ENCODE measurements around the gene DENND1A.
"Not testable (repeated sequence)": the region's sequence is repeated elsewhere in the genome, so short reads cannot be mapped to it uniquely, and the experiment has no call there.

The DENND1A gene

DNA sequence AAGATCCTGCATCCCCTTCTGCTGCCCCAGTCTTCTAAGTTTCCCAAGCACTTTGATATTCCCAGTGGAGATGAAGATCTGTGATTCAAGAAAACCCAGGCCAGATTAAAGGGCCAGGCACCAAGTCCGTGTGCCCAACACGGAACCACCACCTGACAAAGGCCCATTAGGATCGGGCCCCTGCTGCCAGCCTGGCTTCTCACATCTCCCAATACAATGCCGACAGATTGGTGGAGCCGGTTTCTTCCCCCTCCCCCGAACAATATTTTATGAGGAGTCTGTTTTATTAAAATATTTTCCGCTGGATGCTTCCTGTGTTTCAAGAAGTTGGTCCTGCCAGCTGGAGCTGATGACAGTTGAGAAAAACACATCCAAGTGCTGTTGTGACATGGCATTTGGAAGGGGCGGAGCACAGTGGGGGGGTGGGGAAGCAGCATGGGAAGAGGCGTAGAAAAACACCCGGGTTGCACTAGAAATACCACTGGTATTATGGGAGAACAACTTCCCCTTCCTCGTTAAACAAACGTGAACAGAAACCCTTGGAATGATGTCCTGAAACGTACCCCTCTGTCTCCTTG lies 528.9 kb downstream of the DENND1A start:
- Histone ChIP-seq H3K27me3 (ENCODE audit: control insufficient read depth, insufficient read depth, low read length) (no peaks in the 10 kb centered on the region), H3K9ac (ENCODE audit: low read depth, low read length) (no peak overlapping the region), H3K4me2 (ENCODE audit: low read length) (no peak overlapping the region), H3K4me3 (ENCODE audit: low read length) (no peak overlapping the region), H3K4me1 (ENCODE audit: control insufficient read depth, insufficient read depth, low read length) (no peaks in the 10 kb centered on the region), H3K36me3 (ENCODE audit: insufficient read depth, low read length) (no peaks in the 10 kb centered on the region), H3K9me3 (replicated peaks; ENCODE audit: low read length) (no peaks in the 10 kb centered on the region)

DNA sequence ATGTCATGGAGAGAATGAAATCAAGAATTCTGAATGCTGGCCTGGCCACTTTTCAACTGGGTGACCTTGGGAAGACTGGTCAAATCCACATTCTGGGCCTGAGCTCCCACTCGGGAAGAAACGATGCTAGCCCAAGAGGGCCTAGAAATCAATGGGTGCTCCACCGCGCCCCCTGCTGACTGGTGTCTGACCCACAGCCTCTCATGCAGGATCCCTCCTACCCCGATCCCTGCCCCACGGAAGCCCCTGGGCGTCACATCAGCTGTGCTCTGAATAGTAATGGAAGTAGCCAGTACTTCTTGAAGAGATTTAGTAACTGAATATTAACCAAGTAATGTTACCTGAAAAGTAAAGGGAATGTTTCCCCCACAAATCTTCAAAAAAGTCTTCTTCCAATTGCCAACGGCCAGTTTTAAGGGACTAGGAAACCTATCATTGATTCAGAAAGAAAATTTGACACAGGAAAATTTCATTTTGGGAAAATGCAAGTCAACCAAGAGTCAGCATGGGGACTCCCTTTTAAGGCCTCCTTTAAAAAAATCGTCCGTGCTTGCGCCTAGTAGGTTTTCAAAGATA lies 530.0 kb downstream of the DENND1A start:
- no peaks in the 10 kb centered on the region for H3K9me3 ChIP-seq (replicated peaks; ENCODE audit: low read length)
- H3K27me3 ChIP-seq (ENCODE audit: control insufficient read depth, insufficient read depth, low read length), result no peaks in the 10 kb centered on the region
- H3K4me1 ChIP-seq (ENCODE audit: control insufficient read depth, insufficient read depth, low read length), result no peaks in the 10 kb centered on the region
- no peak overlapping the region for H3K4me2 ChIP-seq (ENCODE audit: low read length)
- H3K4me3 ChIP-seq (ENCODE audit: low read length), result no peak overlapping the region
- H3K36me3 ChIP-seq (ENCODE audit: insufficient read depth, low read length), result no peaks in the 10 kb centered on the region
- H3K9ac ChIP-seq (ENCODE audit: low read depth, low read length), result no peak overlapping the region

DNA sequence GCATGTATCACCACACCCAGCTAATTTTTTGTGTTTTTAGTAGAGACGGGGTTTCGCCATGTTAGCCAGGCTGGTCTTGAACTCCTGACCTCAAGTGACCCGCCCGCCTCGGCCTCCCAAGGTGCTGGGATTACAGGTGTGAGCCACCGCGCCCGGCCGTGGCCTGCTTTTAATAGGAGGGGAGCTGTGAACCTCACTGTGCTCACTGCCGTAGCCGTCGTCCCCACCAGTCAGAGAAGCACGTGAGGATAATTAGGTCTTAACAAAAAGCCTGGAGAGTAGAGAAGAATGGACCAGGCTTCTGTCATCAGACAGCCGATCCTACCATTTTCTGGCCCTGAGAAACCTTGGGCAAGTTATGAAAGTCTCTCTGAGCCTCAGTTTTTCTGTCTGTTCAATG lies 531.0 kb downstream of the DENND1A start:
- H3K27me3 ChIP-seq (ENCODE audit: control insufficient read depth, insufficient read depth, low read length); H3K4me1 ChIP-seq (ENCODE audit: control insufficient read depth, insufficient read depth, low read length); H3K4me3 ChIP-seq (ENCODE audit: low read length); H3K36me3 ChIP-seq (ENCODE audit: insufficient read depth, low read length); H3K9me3 ChIP-seq (replicated peaks; ENCODE audit: low read length); H3K9ac ChIP-seq (ENCODE audit: low read depth, low read length); H3K4me2 ChIP-seq (ENCODE audit: low read length): not testable (repeated sequence)

DNA sequence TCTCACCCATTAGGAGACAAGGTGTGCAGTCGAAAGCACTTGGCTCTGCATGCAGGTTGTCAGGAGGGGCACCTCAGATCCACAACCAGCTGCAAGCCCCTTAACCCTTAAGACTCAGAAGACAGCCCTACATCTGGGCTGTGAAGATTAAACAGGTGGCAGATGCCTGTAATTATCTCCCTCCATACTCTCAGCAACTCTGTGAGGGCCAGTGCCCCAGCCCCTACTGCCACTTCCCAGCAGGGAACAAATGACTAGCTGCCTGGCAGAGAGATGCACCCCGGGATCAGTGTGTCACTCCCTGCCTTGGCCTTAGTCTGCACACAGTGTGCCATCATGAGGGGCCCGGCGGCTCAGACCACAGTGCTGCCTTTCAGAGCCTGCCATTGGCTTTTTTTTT lies 532.0 kb downstream of the DENND1A start:
- Histone ChIP-seq H3K36me3 (ENCODE audit: insufficient read depth, low read length) (no peaks in the 10 kb centered on the region), H3K4me3 (ENCODE audit: low read length) (no peak overlapping the region), H3K4me1 (ENCODE audit: control insufficient read depth, insufficient read depth, low read length) (no peaks in the 10 kb centered on the region), H3K27me3 (ENCODE audit: control insufficient read depth, insufficient read depth, low read length) (no peaks in the 10 kb centered on the region), H3K9ac (ENCODE audit: low read depth, low read length) (no peak overlapping the region), H3K9me3 (replicated peaks; ENCODE audit: low read length) (no peaks in the 10 kb centered on the region), H3K4me2 (ENCODE audit: low read length) (no peak overlapping the region)

DNA sequence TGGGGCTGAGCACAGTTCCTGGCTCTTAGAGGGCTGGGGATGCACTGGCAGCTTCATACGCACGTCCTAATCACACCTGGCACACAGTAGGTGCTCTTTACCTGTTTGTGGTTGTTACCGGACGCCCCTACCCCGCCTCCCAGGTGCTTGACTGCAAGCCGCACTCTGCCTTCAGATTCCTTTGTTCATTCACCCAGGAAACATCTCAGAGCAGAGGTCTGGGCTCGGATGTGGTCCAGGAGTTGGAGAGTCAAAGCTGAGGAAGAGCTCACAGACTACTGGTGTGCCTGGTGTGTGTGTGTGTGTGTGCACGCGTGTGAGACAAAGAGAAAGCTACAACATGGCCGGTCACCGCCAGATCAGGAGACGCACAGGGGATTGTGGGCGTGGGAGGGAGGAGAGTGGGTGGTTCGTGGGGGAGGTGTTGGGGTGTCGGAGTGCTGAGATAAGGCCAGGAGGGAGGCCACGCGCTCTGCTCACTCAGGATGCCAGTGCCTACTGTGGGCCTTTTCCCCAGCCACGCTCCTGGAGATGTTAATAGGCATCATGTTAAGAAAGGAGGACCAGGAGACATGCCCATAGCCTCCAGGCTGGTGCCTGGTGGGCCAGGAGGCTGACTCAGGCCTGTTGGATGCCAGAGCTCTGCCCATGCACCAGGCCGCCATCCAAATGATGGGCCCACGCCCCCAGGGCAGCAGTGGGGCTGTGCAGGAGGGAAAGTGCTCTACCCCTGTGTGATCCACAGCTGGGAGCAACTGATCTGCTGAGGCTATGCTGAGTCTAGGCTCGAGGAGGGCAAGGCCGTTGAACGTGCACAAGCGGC lies 534.0 kb downstream of the DENND1A start:
- Histone ChIP-seq H3K4me2 (ENCODE audit: low read length) (no peak overlapping the region), H3K9ac (ENCODE audit: low read depth, low read length) (no peak overlapping the region)

DNA sequence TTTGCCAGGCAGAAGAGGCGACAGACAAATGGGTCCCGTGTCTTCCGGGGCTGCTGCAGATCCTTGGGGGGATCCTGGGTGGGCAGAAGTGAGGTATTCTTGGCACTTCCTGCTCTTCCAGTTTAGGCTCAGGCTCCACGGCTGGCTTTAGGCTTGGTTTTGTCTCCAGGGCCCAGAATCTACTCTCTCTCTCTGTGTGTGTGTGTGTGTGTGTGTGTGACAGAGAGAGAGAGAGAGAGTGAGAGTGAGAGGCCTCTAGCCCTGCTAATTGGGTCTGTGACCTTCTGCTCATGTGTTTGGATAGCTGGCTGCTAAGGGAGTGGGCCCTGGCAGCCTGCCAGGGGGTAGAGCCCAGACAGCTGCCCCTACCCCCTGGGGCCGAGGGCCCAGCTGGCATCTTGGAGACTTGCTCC lies 534.6 kb downstream of the DENND1A start:
- Histone ChIP-seq H3K9ac (ENCODE audit: low read depth, low read length) (no peak overlapping the region), H3K27me3 (ENCODE audit: control insufficient read depth, insufficient read depth, low read length) (no peaks in the 10 kb centered on the region), H3K4me3 (ENCODE audit: low read length) (no peak overlapping the region), H3K36me3 (ENCODE audit: insufficient read depth, low read length) (no peaks in the 10 kb centered on the region), H3K9me3 (replicated peaks; ENCODE audit: low read length) (no peaks in the 10 kb centered on the region), H3K4me1 (ENCODE audit: control insufficient read depth, insufficient read depth, low read length) (no peaks in the 10 kb centered on the region), H3K4me2 (ENCODE audit: low read length) (no peak overlapping the region)

More for the DNA sequence above, 534.0 kb downstream of the DENND1A start:
- Histone ChIP-seq H3K9me3 (replicated peaks; ENCODE audit: low read length) (no peaks in the 10 kb centered on the region), H3K4me1 (ENCODE audit: control insufficient read depth, insufficient read depth, low read length) (no peaks in the 10 kb centered on the region), H3K36me3 (ENCODE audit: insufficient read depth, low read length) (no peaks in the 10 kb centered on the region), H3K27me3 (ENCODE audit: control insufficient read depth, insufficient read depth, low read length) (no peaks in the 10 kb centered on the region), H3K4me3 (ENCODE audit: low read length) (no peak overlapping the region)

DNA sequence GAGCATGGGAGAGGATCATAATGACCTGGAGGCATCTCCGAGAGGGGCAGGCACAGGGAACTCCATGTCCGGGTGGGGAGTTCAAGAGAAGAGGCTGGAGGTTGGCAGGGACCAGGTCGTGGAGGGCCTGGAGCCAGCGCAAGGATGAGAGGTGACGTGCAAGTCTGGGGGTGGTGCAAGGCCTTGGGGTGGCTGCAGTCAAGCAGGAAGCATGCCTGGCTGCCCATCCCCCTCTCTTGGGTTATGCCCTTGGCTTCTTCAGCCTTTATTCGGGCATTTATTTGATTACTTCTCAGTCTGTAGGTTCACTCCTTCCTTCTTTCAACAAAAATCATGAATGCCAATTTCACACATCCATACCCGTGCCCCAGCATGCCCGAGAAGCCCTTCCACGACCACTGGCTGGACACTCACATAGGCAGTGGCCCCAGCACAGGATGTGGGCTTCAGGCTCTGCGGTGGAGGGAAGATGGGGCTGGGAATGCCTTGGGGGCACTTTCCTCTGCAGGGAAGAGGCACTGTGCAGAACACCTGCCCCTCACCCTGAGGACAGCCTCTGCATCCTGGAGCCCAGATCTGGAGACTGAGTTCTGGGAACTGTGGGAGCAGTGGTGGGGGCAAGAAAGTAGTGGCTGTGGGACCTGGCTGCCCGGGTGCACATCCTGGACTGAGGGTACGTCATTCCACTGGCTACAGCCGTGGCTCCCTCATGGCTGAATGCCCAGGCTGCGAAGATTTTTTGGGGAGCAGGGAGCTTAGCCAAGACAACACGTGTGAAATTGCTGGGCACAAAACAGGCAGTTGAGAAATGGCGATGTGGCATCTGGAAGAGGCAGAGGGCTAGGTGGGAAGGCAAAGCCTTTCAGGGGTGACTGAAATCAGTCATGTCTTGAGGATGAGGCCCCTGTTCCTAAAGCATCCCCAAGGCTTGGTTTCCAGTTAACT lies 535.4 kb downstream of the DENND1A start:
- Histone ChIP-seq H3K4me2 (ENCODE audit: low read length) (no peak overlapping the region), H3K4me1 (ENCODE audit: control insufficient read depth, insufficient read depth, low read length) (no peaks in the 10 kb centered on the region), H3K36me3 (ENCODE audit: insufficient read depth, low read length) (no peaks in the 10 kb centered on the region), H3K4me3 (ENCODE audit: low read length) (no peak overlapping the region), H3K27me3 (ENCODE audit: control insufficient read depth, insufficient read depth, low read length) (no peaks in the 10 kb centered on the region), H3K9me3 (replicated peaks; ENCODE audit: low read length) (no peaks in the 10 kb centered on the region), H3K9ac (ENCODE audit: low read depth, low read length) (no peak overlapping the region)

DNA sequence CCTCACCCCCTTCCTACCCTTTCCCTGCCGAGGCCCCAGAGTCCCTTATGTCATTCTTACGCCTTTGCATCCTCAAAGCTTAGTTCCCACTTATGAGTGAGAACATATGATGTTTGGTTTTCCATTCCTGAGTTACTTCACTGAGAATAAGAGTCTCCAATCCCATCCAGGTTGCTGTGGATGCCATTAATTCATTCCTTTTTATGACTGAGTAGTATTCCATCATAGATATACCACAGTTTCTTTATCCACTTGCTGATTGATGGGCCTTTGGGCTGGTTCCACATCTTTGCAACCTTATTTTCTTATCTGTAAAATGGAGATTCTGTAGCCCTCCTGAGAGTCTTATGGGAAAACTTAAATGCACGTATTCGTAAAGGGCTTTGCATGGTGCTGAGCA lies 537.1 kb downstream of the DENND1A start:
- Histone ChIP-seq H3K4me3 (ENCODE audit: low read length) (no peak overlapping the region), H3K36me3 (ENCODE audit: insufficient read depth, low read length) (no peaks in the 10 kb centered on the region), H3K9me3 (replicated peaks; ENCODE audit: low read length) (no peaks in the 10 kb centered on the region), H3K9ac (ENCODE audit: low read depth, low read length) (no peak overlapping the region), H3K4me1 (ENCODE audit: control insufficient read depth, insufficient read depth, low read length) (no peaks in the 10 kb centered on the region), H3K27me3 (ENCODE audit: control insufficient read depth, insufficient read depth, low read length) (no peaks in the 10 kb centered on the region), H3K4me2 (ENCODE audit: low read length) (no peak overlapping the region)

DNA sequence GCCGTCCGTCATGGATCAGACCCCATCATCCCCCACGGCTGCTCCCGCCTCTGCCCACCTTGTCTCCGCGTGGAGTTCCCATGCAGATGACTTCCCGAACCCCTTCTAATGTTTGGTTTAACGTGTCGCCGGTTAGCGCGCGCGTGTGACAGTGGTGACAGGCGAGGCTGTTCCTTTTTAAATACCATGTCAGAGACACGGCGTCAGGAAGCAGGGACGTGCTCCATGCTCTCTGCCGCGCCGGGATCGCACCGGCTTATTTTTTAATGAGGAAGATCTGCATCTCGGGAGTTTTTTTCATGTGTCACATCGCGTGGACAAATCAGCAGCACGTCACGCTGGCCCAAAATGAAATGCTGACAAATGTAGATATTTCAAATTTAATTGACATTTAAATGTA lies 538.0 kb downstream of the DENND1A start:
- Histone ChIP-seq H3K9me3 (replicated peaks; ENCODE audit: low read length) (no peaks in the 10 kb centered on the region), H3K27me3 (ENCODE audit: control insufficient read depth, insufficient read depth, low read length) (no peaks in the 10 kb centered on the region), H3K4me3 (ENCODE audit: low read length) (no peak overlapping the region), H3K4me1 (ENCODE audit: control insufficient read depth, insufficient read depth, low read length) (no peaks in the 10 kb centered on the region), H3K4me2 (ENCODE audit: low read length) (no peak overlapping the region), H3K9ac (ENCODE audit: low read depth, low read length) (no peak overlapping the region), H3K36me3 (ENCODE audit: insufficient read depth, low read length) (no peaks in the 10 kb centered on the region)

DNA sequence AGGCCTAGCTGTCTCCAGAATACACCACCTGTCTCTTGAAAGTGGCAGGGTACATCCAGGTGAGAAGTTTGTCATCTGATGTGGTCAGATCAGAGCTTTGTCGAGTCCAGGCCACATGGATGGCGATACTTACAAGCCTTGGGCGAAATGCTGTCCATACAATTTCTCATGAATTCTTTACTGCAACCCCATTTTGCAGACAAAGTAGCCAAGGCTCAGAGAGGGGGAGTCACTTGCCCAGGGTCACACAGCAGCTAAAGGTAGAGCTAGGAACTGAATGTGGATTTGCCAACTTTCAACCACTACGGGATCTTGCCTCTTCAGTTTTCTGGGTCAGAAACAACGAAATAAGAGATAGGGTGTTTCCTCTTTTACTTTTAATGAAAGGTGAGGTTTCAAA lies 538.7 kb downstream of the DENND1A start:
- Histone ChIP-seq H3K9me3 (replicated peaks; ENCODE audit: low read length) (no peaks in the 10 kb centered on the region), H3K9ac (ENCODE audit: low read depth, low read length) (no peak overlapping the region), H3K27me3 (ENCODE audit: control insufficient read depth, insufficient read depth, low read length) (no peaks in the 10 kb centered on the region), H3K4me2 (ENCODE audit: low read length) (no peak overlapping the region), H3K4me1 (ENCODE audit: control insufficient read depth, insufficient read depth, low read length) (no peaks in the 10 kb centered on the region), H3K36me3 (ENCODE audit: insufficient read depth, low read length) (no peaks in the 10 kb centered on the region), H3K4me3 (ENCODE audit: low read length) (no peak overlapping the region)

All from skeletal muscle satellite cell (primary cell).